CD4-positive, alpha-beta T cell treated with Interleukin-4 for 4 hours (primary cell): ENCODE measurements around the gene TRIM15.
"Not testable (repeated sequence)": the region's sequence is repeated elsewhere in the genome, so short reads cannot be mapped to it uniquely, and the experiment has no call there.

Source experiments
- DNase-seq: peaks from one replicate; pipeline ENCODE4 v3.0.0-alpha.2; 2020

TRIM15 gene

DNA sequence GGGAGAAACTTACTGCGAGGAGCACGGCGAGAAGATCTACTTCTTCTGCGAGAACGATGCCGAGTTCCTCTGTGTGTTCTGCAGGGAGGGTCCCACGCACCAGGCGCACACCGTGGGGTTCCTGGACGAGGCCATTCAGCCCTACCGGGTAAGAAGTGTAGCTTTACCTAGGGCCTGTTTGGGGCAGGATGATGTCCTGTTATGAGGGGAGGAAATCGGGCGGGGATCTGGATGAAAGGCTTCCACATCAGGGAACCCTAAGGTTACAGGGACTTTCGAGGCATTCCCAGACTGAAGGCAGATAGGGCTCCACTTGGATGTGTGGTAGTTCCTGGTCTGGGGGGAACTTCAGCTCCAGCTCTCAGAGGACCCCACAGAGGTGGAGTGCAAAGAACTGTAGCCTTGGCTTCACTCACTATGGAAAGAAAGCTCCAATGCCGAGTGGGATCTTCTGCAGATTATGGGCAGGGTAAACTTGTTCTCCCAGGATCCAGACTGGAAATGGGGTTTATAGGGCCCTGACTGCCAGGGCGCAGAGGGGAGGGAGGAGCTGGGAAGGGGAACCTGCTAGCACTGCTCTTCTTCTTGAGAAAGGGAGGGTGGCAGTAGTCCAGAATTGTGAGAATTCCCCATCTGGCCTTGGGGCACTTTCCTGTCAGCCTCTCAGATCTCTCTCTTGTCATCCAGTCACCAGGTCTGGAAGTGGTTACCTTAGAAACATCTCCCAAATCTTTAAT, 740 bp downstream of the TRIM15 start:
- no peak for DNase-seq

GRCh38 chr6:30164714-30165113, 1.4 kb downstream of the TRIM15 start:
- DNase-seq, result no peak

- DNase-seq, result not testable (repeated sequence)
Observed at GRCh38 chr6:30165238-30165637, 1.9 kb downstream of the TRIM15 start.

DNA sequence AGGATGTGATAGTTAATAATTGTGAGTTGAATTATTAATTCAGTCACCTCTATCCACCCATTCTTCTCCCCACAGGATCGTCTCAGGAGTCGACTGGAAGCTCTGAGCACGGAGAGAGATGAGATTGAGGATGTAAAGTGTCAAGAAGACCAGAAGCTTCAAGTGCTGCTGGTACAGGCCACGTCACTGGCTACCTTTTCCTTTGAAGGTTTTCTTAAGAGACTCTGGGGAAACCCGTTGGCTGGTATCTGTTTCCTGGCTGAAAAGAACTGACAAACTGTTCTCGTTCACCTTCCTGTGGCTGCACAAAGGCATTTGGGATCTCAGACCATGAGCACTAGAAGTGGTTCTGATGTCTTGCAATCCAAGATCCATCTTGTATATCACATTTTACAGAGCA, 3.8 kb downstream of the TRIM15 start:
- no peak for DNase-seq

DNA sequence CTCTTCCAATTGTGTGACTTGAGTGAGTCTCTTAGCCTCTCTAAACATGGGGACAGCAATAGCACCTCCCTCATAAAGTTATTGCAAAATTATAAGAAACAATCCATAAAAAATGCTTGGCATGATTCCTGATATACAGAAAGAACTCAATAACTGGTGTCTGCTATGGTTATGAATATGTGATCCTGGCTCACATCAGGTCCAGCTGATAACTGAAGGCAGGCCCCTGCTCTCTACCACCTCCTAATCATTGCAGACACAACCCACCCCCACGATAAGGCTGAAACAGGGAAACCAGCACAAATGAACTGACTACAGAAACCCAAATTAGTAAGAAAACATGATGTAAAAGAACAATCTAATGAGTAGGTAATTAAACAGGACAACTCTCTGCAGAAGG, 5.4 kb downstream of the TRIM15 start:
- no peak for DNase-seq

DNA sequence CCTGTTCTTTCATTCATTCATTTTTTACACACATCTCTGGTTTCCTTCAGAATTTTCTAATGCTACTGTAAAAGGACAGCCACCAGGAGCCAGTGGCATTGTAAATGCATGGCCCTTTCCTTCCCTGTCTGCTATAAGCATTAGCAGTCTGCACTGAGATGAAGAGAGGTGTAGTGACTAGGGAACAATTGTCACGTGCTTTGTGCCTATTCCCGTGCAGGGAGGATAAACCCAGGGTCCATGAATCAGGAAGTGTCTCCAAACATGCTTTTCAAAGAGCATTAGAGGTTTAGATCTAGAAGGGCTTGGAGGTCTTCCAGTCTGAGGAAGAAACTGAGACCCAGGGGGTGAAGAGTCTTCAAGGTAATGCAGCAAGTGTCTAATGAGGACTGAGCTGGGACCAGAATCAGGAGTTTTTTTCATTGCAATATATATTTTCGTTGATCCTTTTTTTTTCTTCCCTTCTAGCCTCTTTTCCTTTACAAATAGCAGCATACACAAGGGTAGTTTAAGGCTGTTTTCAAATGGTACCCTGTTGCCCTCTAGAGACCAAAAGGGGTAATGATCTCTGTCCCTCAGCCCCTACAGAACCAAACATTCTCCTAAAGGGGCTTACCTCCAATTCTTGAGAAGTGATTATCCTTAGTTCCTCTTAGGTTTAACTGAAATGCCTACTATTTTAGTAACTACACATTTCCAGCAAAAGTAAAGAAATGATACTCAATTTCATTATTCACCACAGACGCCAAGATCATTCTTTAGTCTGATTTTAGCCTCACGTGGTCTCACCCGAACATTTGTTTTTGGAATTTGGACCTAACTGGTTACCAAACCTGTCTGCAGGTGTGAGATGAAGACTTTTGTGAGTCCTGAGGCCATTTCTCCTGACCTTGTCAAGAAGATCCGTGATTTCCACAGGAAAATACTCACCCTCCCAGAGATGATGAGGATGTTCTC, 6.6 kb downstream of the TRIM15 start:
- DNase-seq, result peak; percentile 52

DNA sequence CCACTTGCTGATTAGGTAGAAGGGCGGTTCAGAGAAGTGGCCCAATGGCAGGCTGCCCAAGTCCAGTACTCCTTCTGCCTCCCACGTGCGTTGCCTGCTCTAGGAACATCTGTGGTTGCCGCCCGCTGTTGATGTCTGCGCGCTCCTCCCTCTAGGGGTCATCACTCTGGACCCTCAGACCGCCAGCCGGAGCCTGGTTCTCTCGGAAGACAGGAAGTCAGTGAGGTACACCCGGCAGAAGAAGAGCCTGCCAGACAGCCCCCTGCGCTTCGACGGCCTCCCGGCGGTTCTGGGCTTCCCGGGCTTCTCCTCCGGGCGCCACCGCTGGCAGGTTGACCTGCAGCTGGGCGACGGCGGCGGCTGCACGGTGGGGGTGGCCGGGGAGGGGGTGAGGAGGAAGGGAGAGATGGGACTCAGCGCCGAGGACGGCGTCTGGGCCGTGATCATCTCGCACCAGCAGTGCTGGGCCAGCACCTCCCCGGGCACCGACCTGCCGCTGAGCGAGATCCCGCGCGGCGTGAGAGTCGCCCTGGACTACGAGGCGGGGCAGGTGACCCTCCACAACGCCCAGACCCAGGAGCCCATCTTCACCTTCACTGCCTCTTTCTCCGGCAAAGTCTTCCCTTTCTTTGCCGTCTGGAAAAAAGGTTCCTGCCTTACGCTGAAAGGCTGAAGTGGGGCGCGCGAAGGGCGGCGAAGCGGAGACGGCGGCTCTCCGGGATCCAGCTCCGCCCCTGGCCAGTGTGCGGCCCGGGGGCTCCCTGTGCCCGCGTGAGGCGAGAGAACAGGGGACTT, 8.5 kb downstream of the TRIM15 start:
- DNase-seq, result no peak

- no peak for DNase-seq
Observed at GRCh38 chr6:30172681-30173080, 9.3 kb downstream of the TRIM15 start.

DNA sequence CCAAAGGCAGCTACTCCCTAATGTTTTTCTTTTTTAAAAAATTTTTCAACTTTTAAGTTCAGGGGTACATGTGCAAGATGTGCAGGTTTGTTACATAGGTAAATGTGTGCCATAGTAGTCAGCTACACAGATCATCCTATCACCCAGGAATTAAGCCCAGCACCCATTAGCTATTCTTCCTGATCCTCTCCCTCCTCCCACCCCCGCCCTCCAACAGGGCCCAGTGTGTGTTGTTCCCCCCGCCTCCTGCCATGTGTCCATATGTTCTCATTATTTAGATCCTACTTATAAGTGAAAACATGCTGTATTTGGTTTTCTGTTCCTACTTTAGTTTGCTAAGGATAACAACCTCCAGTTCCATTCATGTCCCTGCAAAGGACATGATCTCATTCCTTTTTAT, 12.4 kb downstream of the TRIM15 start:
- DNase-seq, result no peak

GRCh38 chr6:30178837-30179236, 15.5 kb downstream of the TRIM15 start:
- no peak for DNase-seq

DNA sequence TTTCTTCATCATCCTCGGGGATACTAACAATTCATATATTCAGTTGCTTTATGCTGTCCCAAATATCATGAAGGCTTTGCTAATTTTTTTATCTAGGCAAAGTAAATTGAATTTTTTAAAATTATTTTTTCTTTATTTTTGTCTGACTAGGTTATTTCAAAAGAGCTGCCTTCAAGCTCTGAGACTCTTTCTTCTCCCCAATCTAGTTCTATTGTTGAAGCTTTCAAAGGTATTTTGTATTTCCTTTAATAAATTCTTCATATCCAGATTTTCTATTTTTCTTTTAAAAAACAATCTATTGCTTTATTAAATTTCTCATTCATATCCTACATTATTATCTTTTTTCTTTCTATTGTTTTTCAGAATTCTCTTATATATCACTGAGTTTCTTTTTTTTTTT, 16.8 kb downstream of the TRIM15 start:
- no peak for DNase-seq

GRCh38 chr6:30184417-30185031, 21.2 kb downstream of the TRIM15 start:
- DNase-seq, result no peak

DNA sequence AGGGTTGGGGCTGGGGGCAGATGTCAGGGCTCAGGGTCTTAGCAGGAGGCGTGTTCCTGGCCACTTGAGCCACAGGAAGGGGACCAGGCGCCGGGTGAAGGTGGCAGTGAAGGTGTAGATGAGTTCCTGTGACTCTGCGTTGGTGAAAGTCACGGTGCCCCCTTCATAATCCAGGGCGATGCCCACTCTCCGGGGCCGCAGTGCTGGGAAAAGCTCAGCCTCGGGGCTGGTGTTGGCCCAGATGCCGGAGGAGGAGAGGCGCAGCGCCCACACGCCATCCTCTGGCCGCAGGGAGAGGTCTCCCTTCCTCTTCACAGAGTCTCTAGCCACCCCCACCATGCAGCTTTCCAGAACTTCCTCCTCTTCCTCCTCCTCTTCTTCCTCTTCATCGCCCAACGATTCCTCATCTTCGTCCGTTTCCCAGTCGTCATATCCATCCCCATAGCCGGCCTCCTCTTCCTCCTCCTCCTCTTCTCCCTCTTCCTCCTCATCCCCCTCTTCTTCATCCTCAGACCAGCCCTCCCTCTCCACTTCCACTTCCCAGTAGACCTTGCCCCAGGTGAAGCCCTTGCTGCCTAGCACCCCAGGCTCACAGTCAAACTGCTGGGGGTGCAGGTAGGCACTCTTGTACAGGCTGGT, 22.6 kb downstream of the TRIM15 start:
- DNase-seq, result no peak

- DNase-seq, result no peak
Observed at GRCh38 chr6:30188541-30188940, 25.2 kb downstream of the TRIM15 start.

DNA sequence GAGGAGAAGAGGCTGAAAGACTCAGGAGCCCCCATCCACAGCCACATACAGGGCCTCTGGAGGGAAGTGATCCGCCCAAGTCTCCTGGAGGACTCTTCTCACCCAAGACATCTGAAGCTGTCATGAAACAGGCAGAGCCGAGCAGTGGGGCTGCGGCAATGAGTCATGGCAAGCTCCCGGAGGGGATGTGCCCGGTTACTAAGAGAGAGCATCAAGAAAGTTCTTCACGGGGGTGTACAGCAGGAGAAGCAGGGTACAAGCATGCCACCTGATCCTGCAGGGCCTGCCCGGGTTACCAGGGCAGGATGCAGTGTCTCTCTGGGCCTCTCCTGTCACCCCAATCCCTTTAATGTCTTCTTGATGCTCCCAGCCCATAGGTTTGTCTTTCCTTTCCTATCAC, 28.7 kb downstream of the TRIM15 start:
- no peak for DNase-seq

DNA sequence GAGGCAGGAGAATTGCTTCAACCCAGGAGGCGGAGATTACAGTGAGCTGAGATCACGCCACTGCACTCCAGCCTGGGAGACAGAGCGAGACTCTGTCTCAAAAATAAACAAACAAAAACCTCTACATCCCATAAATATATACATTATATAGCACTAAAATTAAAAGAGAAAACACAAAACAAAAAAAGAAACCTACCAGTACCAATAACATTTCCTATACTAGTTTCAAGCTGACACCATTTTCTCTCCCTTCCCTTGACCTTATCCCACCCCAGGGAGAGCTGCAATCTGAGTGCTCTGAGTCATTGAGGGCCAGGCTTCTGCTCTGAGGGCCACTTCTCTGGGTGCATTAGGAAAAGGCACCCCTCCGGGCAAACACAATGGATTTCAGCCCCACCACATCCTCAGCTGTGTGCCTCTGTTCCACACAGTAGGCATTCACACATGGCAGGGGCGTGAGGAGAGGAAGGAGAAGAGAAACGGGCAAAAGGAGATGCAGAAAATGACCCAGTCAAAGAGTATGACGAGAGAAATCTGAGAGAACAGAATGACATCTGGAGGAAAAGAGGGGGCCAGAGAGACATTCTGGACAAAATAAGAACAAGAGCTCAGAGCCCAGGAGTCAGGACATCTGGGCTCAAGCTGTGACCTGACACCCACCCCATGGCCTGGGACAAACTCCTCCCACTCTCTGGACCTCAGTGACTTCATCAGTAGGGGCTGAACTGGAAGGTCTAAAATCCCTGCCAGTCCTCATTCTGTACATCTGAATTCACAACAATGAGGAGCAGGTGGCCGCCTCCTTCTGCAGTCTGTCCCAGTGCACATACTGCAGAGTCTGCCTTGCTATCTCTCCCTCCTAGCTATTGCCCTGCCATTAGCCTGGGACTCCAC, 31.7 kb downstream of the TRIM15 start:
- no peak for DNase-seq

GRCh38 chr6:30195951-30196350, 32.6 kb downstream of the TRIM15 start:
- DNase-seq, result no peak

DNA sequence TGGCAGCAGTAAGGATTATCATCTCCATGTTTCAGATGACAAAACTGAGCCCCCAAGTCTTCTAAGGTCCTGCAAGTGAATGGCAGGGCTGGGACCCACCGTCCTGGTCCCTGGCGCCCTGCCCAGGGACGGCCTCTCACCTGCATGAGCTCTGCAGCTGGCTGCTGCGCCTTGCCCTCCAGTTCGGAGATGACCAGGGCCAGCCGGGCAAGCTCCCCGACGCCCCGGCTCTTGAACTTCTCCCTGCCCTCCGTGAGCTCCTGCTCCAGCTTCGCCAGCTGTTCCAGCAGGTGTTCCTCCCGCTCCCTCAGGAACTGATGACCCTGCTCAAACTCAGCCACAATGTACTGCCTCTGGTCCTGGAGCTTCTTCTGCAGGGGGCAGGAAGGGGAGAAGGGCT, 33.0 kb downstream of the TRIM15 start:
- no peak for DNase-seq

DNA sequence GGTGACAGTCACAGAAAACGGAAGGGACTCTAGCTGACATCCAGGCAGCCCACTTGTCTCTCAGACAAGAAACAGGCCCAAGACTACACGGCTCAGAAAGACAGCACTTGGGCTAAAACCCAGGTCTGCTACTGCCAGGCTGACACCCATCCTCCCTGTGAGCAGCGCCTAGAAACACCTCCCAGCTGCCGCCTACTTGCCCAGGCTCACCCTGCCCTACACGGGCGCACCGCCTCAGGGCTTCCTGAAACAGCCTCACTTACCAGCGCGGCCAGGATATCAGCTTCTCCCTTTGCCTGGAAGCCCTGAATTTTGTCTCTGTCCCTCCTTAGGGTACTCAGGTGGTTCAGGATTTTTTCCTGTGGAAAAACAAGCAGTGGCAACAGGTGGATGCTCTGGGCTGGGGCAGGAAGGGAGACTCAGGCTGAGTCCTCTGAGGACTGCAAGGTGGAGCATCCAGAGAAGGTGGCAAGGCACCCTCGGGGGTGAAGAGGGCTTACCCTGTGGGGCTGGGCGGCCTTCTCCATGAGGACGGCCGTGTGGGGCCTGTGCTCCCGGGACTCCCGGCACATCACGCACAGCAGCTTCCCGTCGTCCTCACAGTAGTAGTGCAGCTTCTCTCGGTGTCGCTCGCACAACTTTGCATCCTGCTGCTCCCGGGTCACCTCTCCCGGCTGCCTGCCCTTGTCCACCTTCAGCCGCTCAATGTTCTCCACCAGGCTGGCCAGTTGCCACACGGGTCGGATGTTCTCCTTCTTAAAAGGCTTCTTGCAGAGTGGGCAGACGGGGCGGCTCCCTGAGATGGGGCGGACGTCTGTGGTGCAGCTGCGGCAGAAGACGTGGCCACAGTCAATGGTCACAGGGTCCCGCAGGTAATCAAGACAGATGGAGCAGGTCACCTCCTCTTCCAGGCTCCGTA, 35.1 kb downstream of the TRIM15 start:
- DNase-seq, result no peak
